ENCODE data around the gene SDHD. TPM values are rescaled to one million over a fixed set of nuclear protein-coding genes. Genes with fewer than 3 reads are reported as not detected.
A peak's percentile ranks its signal among the peaks of the same experiment; 100 is the strongest.

SDHD gene
- total RNA-seq, 4 donors from 2014 or later, result 84.7 to 157 (median 104) TPM

DNA sequence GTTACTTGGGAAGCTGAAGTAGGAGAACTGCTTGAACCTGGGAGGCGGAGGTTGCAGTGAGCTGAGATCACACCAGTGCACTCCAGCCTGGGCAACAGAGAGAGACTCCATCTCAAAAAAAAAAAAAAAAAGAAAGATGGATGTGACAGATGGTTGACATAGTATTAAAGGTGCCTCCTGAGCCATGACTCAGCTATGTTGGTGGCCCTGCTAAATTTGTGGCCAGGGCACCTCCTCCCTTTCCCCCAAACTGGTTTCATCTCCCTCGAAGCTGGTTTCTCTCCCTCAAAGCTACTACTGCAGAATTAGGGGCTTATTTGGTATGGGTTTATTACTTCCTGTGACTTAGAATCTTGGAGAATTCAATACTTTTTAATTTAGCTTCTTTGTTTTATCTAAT, 31.5 kb downstream of the SDHD start:
- Histone ChIP-seq H3K27ac (no peak overlapping the region), H3K27me3 (no peaks in the 10 kb centered on the region)

GRCh38 chr11:112121981-112122615, 35.4 kb downstream of the SDHD start:
- H3K9me3 ChIP-seq, result no peaks in the 10 kb centered on the region
- no peak for TF ChIP-seq CTCF (IDR thresholded peaks at IDR 0.05)
- no peak for TF ChIP-seq POLR2A (IDR thresholded peaks at IDR 0.05)
- intact Hi-C loops (cut with DNase I; ENCODE audit: low total_unique reads), result no loop called here

More for the DNA sequence above, 31.5 kb downstream of the SDHD start:
- no peak overlapping the region for H3K4me3 ChIP-seq
- H3K36me3 ChIP-seq, result no peaks in the 10 kb centered on the region
- intact Hi-C loops (cut with DNase I; ENCODE audit: low total_unique reads), result loop anchor here (10.0 kb wide), 1 partner anchor 167 kb away; no protein-coding TSS in a partner anchor
- no peak for TF ChIP-seq POLR2A (IDR thresholded peaks at IDR 0.05)
- TF ChIP-seq CTCF (IDR thresholded peaks at IDR 0.05), result no peak
- no peak for DNase-seq
- no peaks in the 10 kb centered on the region for H3K4me1 ChIP-seq
- no peaks in the 10 kb centered on the region for H3K9me3 ChIP-seq

DNA sequence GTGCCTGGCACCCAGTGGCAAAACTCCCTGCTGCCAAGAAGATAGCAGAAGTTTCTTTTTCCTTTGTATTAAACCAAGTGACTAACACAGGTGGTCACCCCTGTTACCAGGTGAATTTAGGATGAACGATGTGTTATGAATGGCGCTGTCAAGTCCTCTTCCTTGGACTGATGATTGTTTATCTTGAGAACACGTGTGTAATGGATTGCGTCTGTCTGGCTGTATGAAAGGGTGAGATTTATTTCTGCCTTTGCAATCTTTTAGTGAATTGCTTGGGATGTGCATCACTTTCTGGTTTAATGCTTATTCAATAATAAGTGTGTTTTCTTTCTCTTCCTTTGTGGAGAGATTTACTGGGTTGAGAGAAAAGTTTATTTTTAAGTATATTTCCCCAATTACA, 36.5 kb downstream of the SDHD start:
- Histone ChIP-seq H3K4me3 (no peak overlapping the region), H3K27ac (no peak overlapping the region), H3K9me3 (no peaks in the 10 kb centered on the region), H3K36me3 (no peaks in the 10 kb centered on the region), H3K4me1 (no peaks in the 10 kb centered on the region), H3K27me3 (no peaks in the 10 kb centered on the region)
- intact Hi-C loops (cut with DNase I; ENCODE audit: low total_unique reads), result no loop called here
- no peak for DNase-seq
- TF ChIP-seq CTCF (IDR thresholded peaks at IDR 0.05) (no peak), POLR2A (IDR thresholded peaks at IDR 0.05) (no peak)

More at GRCh38 chr11:112121981-112122615, 35.4 kb downstream of the SDHD start:
- no peak overlapping the region for H3K27ac ChIP-seq
- H3K36me3 ChIP-seq, result no peaks in the 10 kb centered on the region
- H3K27me3 ChIP-seq, result no peaks in the 10 kb centered on the region
- no peaks in the 10 kb centered on the region for H3K4me1 ChIP-seq
- no peak overlapping the region for H3K4me3 ChIP-seq
- DNase-seq, result no peak

- intact Hi-C loops (cut with DNase I; ENCODE audit: low total_unique reads), result no loop called here
- H3K4me3 ChIP-seq, result no peak overlapping the region
- TF ChIP-seq CTCF (IDR thresholded peaks at IDR 0.05) (no peak), POLR2A (IDR thresholded peaks at IDR 0.05) (no peak)
- H3K36me3 ChIP-seq, result no peaks in the 10 kb centered on the region
- no peaks in the 10 kb centered on the region for H3K9me3 ChIP-seq
- no peaks in the 10 kb centered on the region for H3K27me3 ChIP-seq
- no peaks in the 10 kb centered on the region for H3K4me1 ChIP-seq
- DNase-seq, result no peak
- no peak overlapping the region for H3K27ac ChIP-seq
Measured at GRCh38 chr11:112127056-112127455, 40.4 kb downstream of the SDHD start.

DNA sequence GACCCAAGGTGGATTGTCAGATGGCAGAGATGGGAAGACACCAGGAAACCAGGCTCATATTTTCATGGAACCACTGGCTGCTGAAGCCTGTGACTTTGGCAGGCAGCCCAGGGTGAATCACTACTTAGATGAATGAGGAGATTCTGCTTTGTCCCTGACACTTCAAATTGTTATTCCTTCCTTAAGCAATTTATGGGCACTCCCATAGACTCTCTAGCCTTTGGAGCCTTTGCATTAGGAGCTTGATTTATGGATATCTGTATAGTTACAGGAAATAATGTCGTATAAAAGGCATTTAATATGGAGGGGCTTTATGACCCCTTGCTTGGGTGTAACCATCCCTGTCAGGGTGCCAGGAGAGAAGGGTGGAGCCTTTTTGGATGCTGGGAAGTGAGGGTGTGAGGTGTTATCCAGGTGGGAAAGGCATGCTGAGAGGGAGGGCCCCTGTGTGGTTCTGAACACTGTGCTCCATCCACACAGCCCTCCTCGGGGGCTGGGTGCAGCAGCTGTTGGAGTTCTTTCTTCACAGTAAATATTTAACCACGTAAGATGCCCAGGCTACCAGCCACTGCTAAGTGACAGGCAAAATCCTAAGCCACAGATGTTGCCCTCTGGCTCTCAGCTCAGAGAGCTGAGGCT, 41.9 kb downstream of the SDHD start:
- intact Hi-C loops (cut with DNase I; ENCODE audit: low total_unique reads), result no loop called here
- no peaks in the 10 kb centered on the region for H3K9me3 ChIP-seq
- H3K36me3 ChIP-seq, result no peaks in the 10 kb centered on the region
- H3K4me1 ChIP-seq, result no peaks in the 10 kb centered on the region
- no peaks in the 10 kb centered on the region for H3K27me3 ChIP-seq
- peak; percentile 21 to 27 for DNase-seq
- no peak overlapping the region for H3K27ac ChIP-seq
- no peak for TF ChIP-seq CTCF (IDR thresholded peaks at IDR 0.05)
- TF ChIP-seq POLR2A (IDR thresholded peaks at IDR 0.05), result no peak
- H3K4me3 ChIP-seq, result no peak overlapping the region
